ENCODE results near the gene TRIM6. TPM values are rescaled to one million over a fixed set of nuclear protein-coding genes. Genes with fewer than 3 reads are reported as not detected.

The TRIM6 gene
- total RNA-seq, 2 donors from 2014 or later, result 1.3 TPM

GRCh38 chr11:5626196-5626595, 29.8 kb downstream of the TRIM6 start:
- H3K27ac ChIP-seq, result no peak overlapping the region
- H3K4me3 ChIP-seq, result no peak overlapping the region
- no peaks in the 10 kb centered on the region for H3K36me3 ChIP-seq
- no peak for TF ChIP-seq CTCF (IDR thresholded peaks at IDR 0.05)
- no peaks in the 10 kb centered on the region for H3K27me3 ChIP-seq
- H3K9me3 ChIP-seq, result no peaks in the 10 kb centered on the region
- no peak for DNase-seq (ENCODE audit: low spot score)
- H3K4me1 ChIP-seq, result peaks cover 0 to 14% of the 10 kb centered on the region in 2 donors

GRCh38 chr11:5631417-5631816, 35.0 kb downstream of the TRIM6 start:
- H3K4me3 ChIP-seq, result no peak overlapping the region
- no peaks in the 10 kb centered on the region for H3K4me1 ChIP-seq
- no peak for DNase-seq (ENCODE audit: low spot score)
- no peaks in the 10 kb centered on the region for H3K27me3 ChIP-seq
- no peaks in the 10 kb centered on the region for H3K9me3 ChIP-seq
- H3K27ac ChIP-seq, result no peak overlapping the region
- no peak for TF ChIP-seq CTCF (IDR thresholded peaks at IDR 0.05)
- H3K36me3 ChIP-seq, result no peaks in the 10 kb centered on the region

- Histone ChIP-seq H3K4me3 (no peak overlapping the region), H3K27ac (no peak overlapping the region), H3K9me3 (no peaks in the 10 kb centered on the region), H3K4me1 (no peaks in the 10 kb centered on the region), H3K27me3 (no peaks in the 10 kb centered on the region), H3K36me3 (no peaks in the 10 kb centered on the region)
- DNase-seq (ENCODE audit: low spot score), result no peak
- no peak for TF ChIP-seq CTCF (IDR thresholded peaks at IDR 0.05)
These were observed 35.7 kb downstream of the TRIM6 start for GRCh38 chr11:5631969-5632635.

GRCh38 chr11:5639953-5640352, 43.5 kb downstream of the TRIM6 start:
- peaks cover 8% of the 10 kb centered on the region for H3K36me3 ChIP-seq
- H3K4me3 ChIP-seq, result no peak overlapping the region
- H3K4me1 ChIP-seq, result no peaks in the 10 kb centered on the region
- no peak for DNase-seq (ENCODE audit: low spot score)
- TF ChIP-seq CTCF (IDR thresholded peaks at IDR 0.05), result no peak
- H3K27ac ChIP-seq, result no peak overlapping the region
- H3K27me3 ChIP-seq, result no peaks in the 10 kb centered on the region
- H3K9me3 ChIP-seq, result no peaks in the 10 kb centered on the region

- no peak for TF ChIP-seq CTCF (IDR thresholded peaks at IDR 0.05)
- no peak overlapping the region for H3K4me3 ChIP-seq
- H3K4me1 ChIP-seq, result no peaks in the 10 kb centered on the region
- H3K36me3 ChIP-seq, result peaks cover 8% of the 10 kb centered on the region
- H3K27me3 ChIP-seq, result no peaks in the 10 kb centered on the region
- DNase-seq (ENCODE audit: low spot score), result no peak
- H3K27ac ChIP-seq, result no peak overlapping the region
- H3K9me3 ChIP-seq, result no peaks in the 10 kb centered on the region
These were observed 47.1 kb downstream of the TRIM6 start for GRCh38 chr11:5643585-5643984.

- no peak overlapping the region for H3K4me3 ChIP-seq
- H3K27ac ChIP-seq, result no peak overlapping the region
- H3K4me1 ChIP-seq, result no peaks in the 10 kb centered on the region
- H3K9me3 ChIP-seq, result no peaks in the 10 kb centered on the region
- H3K27me3 ChIP-seq, result no peaks in the 10 kb centered on the region
- no peak for DNase-seq (ENCODE audit: low spot score)
- H3K36me3 ChIP-seq, result peaks cover 8% of the 10 kb centered on the region
- no peak for TF ChIP-seq CTCF (IDR thresholded peaks at IDR 0.05)
These were observed 49.7 kb downstream of the TRIM6 start for GRCh38 chr11:5646139-5646538.
